22Rv1 (cell line): ENCODE results near the gene WSCD2.

Experiments
- H3K27ac ChIP-seq: fragments of 450-650 bp; 2 replicates; pipeline ENCODE4 v1.5.1; 2017
- ZFX ChIP-seq: fragments of 450-650 bp; IDR thresholded peaks from 2 replicates; pipeline ENCODE4 v1.6.1; 2017; ENCODE audit warnings: antibody characterized with exemption, borderline replicate concordance
- TF ChIP-seq, protein P1 (sequence below): fragments of 450-650 bp; IDR thresholded peaks from 2 replicates; pipeline ENCODE4 v1.5.1; 2017; ENCODE audit warnings: mild to moderate bottlenecking

Gene WSCD2

DNA sequence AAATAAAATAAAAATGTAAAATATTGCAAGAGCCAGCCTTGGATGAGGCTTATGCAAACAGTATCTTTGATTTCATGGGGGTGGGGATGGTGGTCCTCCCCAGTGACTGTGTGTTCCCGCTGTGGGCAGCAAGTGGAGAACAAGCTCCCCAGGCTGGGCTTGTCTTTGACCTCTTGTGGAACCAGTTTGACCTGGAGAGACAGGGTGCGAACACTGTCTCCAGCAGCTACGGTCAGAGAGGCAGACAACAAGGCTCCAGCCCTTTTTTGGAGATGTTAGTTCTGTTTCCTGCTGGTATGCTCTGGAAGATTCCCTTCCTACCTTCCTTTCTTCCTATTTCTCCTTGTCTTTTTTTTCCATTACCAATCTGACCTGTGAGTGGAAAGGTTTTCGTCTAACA is 21.8 kb upstream of the WSCD2 start:
- H3K27ac ChIP-seq: no peak overlapping the region
- TF ChIP-seq, protein P1, sequence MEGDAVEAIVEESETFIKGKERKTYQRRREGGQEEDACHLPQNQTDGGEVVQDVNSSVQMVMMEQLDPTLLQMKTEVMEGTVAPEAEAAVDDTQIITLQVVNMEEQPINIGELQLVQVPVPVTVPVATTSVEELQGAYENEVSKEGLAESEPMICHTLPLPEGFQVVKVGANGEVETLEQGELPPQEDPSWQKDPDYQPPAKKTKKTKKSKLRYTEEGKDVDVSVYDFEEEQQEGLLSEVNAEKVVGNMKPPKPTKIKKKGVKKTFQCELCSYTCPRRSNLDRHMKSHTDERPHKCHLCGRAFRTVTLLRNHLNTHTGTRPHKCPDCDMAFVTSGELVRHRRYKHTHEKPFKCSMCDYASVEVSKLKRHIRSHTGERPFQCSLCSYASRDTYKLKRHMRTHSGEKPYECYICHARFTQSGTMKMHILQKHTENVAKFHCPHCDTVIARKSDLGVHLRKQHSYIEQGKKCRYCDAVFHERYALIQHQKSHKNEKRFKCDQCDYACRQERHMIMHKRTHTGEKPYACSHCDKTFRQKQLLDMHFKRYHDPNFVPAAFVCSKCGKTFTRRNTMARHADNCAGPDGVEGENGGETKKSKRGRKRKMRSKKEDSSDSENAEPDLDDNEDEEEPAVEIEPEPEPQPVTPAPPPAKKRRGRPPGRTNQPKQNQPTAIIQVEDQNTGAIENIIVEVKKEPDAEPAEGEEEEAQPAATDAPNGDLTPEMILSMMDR: no peak
- no peak for TF ChIP-seq ZFX

DNA sequence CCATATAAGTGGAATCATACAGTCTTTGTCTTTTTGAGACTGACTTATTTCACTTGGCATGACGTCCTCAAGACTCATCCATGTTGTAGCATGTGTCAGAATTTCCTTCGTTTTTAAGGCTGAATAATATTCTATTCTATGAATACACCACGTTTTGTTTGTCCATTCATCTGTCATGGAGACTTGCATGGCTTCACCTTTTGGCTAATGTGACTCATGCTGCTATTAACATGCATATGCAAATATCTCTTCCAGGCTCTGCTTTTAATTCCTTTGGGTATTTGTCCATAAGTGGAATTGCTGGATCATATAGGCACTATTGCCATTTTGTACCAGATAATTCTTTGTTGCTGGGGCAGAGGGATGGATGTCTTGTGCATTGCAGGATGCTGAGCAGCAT is 19.6 kb upstream of the WSCD2 start:
- H3K27ac ChIP-seq: no peak overlapping the region
- TF ChIP-seq, protein P1: no peak
- TF ChIP-seq ZFX: no peak

DNA sequence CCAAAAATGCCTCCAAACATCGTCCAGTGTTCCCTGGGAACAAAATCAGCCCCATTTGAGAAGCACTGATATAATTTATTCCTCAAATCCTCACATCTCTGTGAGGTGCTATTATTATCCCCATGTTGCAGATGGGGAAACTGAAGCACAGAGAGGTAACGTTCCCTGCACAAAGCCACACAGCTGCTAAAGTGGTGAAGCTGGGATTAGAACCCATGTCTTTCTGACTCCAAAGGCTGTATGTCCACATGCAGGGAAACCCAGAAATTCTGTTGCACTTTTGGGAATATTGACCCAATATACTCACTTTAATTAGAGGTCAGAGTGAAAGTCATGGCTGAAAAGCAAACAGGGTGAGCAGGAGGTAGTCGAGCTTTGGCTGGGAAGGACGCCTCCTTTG is 19.1 kb upstream of the WSCD2 start:
- H3K27ac ChIP-seq: no peak overlapping the region
- no peak for TF ChIP-seq ZFX
- TF ChIP-seq, protein P1: no peak

DNA sequence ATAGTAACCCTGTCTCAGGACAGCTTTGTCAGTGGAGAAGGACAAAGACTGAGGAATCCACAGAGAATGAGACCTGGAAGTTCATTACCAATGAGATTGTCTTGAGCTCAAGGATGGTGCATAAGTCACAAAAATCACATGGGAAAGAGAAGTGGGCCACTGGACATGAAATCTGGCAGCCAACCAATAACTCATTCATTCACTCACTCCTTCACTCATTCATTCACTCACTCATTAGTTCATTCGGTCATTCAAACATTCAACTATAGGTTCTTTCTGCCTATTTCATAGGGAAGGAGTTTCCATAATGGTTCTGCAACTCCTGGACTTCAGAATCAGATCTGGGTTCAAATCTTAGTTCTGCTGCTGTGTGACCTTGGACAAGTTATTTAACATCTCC is 18.2 kb upstream of the WSCD2 start:
- no peak for TF ChIP-seq ZFX
- TF ChIP-seq, protein P1: no peak

DNA sequence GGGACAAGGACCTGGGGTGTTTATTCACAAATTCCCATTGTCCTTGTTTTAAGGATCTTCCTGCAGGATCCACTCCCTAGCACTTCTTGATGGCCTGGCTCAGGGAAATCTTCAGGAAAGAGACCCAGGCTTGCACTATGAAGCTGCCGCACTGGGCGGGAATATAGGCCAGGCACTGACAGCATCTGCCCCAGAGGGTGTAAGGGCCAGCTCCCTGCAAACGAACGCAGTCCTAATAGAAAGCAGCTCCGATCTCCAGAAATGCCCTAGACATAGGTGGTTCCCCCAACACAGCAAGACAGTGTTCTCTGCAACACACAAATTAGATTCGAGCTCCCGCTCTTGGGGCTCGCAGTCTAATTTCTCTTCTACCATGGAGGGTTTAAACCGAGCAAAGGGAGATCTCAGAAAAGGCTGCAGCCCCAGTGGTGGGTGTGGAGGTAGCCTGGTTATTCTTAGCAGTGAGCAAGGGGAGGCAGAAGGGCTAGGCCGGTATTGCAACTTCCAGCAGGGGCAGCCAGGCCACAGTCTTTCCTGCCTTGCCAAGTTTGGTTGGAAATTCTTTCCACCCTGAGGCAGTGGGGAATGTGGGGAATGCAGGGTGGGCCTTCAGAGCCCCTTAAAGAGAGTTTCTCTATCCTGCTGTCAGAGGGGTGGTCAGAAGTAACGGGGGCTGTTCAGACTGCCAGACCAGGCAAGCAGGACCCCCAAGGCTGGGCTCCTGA is 16.1 kb upstream of the WSCD2 start:
- TF ChIP-seq, protein P1: no peak
- TF ChIP-seq ZFX: no peak
- no peak overlapping the region for H3K27ac ChIP-seq

More for the DNA sequence above, 18.2 kb upstream of the WSCD2 start:
- no peak overlapping the region for H3K27ac ChIP-seq

DNA sequence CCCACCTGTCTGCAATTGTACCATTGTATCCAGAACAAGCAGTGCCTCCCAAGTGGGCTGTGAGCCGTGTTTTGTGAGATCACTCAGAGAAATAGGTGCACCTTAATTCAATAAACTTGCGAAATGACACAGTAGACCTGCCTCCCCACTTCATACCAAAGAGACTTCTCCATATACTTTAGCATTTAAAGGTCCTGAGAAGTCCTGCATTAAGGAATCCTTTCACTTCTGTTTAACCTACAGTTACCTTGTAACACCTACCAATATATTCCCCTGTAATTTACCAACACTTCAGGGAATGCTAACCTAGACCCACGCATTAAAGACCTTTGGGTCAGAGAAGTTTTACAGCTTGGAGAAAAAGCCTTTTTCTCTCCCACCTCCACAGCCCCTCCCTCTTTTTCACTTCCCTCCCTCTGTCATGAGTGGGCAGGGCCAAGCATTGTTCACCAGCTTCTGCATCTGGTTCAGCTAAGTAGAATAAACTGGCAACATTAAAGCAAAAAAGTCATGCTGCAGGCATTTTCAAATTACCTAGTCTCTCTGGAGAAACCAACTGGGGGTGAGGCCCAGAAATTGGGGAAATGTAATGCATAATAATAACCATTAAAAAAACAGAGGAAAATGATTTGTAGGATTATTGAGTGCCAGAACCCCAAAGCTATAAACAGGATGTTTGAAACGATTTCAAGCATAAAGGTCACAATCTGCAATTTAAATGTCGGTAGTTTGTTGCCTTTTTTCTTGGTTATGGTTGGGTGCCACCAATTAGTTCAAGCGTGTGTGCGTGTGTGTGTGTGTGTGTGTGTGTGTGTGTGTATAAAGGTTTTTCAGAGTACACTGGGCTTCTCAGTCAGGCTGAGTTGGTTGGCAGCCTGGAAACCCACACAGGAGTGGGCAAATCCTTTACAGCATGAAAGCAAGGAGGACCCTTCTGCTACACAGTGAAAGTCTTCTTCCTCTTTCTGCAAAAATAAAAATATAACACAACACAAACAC is 13.7 kb upstream of the WSCD2 start:
- no peak overlapping the region for H3K27ac ChIP-seq
- TF ChIP-seq, protein P1: no peak
- TF ChIP-seq ZFX: no peak
